Subcutaneous adipose tissue (tissue), 4 donors: ENCODE results near the gene RGS6. TPM values are rescaled to one million over a fixed set of nuclear protein-coding genes. Genes with fewer than 3 reads are reported as not detected.

Experiments used
- total RNA-seq, 4 donors: library from RNA; depleted of rRNA; stranded (reverse); fragments of >200 nt; gene quantifications; one replicate each; pipeline ENCODE4 v1.1.0, GENCODE V29; 2016
- TF ChIP-seq, protein P1 (sequence below): fragments of 450-650 bp; IDR thresholded peaks from one replicate; pipeline ENCODE4 v1.5.1; 2016; ENCODE audit warnings: low read depth, mild to moderate bottlenecking, control low read depth, antibody characterized with exemption, moderate library complexity

RGS6 gene
- total RNA-seq, 4 donors from 2014 or later = 4.4 to 32.0 (median 11.4) TPM

DNA sequence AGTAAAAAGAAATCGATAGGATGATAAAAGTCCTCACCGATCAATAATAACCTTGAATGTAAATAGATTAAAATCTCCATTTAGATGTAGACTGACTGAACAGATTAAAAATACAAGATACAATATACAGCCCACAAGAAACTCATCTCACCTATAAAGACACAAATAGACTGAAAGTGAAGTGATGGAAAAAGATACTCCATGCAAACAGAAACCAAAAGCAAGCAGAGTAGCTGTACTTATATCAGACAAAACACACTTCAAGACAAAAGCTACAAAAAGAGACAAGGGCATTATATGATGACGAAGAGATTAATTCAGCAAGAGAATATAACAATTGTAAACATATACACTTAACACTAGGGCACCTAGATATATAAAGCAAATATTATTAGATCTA, 444.8 kb downstream of the RGS6 start:
- TF ChIP-seq, protein P1, sequence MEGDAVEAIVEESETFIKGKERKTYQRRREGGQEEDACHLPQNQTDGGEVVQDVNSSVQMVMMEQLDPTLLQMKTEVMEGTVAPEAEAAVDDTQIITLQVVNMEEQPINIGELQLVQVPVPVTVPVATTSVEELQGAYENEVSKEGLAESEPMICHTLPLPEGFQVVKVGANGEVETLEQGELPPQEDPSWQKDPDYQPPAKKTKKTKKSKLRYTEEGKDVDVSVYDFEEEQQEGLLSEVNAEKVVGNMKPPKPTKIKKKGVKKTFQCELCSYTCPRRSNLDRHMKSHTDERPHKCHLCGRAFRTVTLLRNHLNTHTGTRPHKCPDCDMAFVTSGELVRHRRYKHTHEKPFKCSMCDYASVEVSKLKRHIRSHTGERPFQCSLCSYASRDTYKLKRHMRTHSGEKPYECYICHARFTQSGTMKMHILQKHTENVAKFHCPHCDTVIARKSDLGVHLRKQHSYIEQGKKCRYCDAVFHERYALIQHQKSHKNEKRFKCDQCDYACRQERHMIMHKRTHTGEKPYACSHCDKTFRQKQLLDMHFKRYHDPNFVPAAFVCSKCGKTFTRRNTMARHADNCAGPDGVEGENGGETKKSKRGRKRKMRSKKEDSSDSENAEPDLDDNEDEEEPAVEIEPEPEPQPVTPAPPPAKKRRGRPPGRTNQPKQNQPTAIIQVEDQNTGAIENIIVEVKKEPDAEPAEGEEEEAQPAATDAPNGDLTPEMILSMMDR = no peak

DNA sequence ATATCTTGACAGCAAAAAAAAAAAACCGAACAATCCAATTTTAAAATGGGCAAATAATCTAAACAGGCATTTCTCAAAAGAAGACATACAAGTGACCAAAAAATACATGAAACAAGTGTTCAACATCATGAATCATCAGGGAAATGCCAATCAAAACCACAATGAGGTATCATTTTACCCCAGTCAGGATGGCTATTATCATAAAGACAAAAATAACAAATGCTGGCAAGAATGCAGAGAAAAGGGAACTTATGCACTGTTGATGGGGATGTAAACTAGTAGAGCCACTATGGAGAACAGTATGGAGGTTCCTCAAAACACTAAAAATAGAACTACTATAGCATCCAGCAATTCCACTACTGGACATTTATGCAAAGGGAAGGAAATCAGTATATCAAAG, 448.2 kb downstream of the RGS6 start:
- TF ChIP-seq, protein P1 = no peak

DNA sequence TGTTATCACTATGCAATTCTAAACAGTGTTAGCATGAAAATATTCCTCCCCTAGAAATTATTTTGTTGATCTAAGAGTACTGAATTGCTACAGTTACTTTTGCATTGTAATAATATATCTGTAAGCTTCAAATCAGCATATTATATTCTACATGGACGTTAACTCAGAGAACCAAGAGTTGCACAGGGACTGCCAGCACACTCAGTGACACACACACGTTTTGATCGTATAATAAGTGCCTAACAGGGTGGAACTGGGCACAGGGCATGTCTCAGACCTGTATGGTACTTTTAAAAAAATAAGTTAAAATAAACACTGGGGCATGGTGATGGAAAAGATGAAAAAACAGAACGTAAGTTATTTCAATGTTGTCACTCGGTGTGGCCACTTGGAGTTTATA, 451.6 kb downstream of the RGS6 start:
- TF ChIP-seq, protein P1 = no peak

DNA sequence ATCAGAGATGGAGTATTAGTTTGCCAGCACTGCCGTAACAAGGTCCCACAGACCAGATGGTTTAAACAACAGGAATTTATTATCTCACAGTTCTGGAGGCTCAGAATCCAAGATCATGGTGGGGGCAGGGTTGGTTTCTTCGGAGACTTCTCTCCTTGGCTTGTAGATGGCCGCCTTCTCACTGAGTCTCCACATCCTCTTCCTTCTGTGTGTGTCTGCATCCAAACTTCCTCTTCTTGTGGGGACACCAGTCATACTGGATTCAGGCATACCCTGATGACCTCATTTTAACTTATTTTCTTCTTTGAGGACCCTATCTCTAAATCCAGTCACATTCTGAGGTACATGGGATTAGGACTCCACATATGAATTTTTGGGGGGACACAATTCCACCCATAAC, 455.5 kb downstream of the RGS6 start:
- TF ChIP-seq, protein P1 = no peak

DNA sequence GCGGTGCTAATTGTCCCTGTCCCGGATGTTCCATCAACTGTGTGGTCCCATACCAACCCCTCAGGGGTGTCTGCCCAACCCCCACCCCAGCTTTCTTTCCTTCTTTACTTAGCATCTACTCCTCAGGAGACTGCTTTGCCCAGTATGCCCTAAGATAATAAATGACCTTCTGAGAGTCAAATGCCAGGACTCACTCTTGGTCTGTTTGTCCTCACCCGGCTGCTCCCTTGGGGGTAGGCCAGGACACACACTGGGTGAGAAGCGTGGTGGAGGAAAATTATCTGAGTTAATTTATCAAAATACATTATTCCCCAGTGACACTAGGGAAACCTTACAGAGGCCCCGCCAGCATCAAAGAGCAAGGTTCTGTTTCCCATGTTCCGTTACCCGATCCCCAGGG, 457.0 kb downstream of the RGS6 start:
- TF ChIP-seq, protein P1 = no peak

DNA sequence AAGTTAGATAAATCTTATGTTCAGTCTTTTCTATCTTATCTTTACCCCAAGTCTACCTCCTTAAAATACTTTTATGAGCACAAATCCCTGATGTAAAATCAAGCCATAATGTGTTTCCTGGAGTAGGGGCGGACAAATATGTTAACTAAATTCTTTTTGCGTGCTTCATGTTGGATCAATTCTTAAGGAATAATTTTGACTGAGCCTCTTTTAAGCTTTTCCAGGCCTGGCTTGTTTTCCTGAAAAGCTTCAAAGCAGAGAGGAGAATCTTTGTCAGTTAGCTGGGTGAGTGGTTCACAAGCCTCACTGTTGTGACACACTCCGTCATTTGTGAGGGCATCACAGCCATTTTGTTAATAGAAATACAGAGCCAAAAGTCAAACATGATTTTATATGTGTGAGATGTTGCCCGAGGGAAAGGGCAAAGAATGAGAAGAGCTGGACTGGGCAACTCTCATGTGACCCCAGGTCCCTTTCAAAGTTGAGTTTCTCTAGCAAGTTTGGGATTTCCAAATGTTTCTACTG, 468.9 kb downstream of the RGS6 start:
- TF ChIP-seq, protein P1 = no peak

DNA sequence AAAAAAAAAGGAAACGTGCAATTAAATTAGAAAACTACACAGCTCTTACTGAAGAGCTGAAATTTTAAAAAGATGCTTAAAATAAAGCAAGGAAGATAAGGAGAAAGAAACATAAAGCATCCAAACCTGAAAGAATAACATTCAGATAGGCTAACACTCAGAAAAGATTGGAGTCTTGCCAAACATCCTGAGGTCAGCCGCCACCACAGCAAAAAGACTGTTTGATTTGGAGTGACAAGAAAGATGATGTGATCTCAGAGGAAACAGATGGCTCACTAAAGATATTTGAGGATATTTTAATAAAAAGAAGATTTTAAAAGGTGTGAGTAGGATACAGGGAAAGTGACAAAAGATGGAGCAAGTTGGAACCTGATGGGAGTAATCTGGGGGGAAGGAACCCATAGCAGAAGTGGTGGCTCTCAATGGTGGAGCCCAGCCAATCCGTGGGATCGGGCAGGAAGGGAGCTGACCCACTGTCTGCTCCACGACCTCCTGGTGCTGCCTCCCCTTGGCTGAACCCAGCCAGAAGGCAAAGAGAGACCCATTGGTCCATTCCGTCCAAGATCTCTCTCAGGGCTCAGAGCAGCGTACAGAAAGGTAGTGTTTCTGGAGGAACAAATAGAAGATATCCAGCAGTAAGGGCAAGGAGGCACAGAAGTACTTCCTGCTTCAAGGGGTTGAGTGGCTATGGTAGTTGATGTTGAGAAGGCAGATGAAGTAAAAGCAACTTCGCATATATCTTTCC, 469.6 kb downstream of the RGS6 start:
- TF ChIP-seq, protein P1 = no peak
